GM21360 (cell line): ENCODE data around the gene GTPBP3.

Experiments
- ATAC-seq: cut with Tn5 transposase; IDR thresholded peaks from one replicate; pipeline ENCODE4 v1.9.1; 2021; ENCODE audit warnings: mild to moderate bottlenecking, moderate library complexity; ENCODE audit not compliant: unreplicated experiment

GTPBP3 gene

DNA sequence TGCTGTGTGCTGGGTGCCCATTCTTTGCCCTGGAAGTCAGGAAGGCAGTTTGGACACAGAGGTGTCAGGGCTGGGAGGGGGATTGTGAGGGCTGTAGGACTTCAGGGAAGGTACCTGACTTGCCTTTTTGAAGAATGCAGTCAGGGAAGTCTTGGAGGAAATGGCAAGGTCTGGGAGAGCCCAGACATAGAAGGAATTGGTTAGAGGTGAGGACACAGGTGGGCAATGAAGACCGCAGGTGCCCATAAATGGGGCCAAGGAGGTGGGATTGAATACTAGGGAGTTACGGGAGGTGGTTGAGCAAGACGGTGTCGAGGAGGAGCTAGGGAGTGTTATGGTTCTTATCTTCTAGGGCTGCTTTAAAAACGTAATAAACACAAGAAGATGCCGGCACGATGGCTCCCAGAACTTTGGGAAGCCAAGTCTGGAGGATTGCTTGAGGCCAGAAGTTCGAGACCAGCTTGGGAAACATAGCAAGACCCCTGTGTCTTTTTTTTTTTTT lies 29.4 kb upstream of the GTPBP3 start:
- ATAC-seq, result no peak

DNA sequence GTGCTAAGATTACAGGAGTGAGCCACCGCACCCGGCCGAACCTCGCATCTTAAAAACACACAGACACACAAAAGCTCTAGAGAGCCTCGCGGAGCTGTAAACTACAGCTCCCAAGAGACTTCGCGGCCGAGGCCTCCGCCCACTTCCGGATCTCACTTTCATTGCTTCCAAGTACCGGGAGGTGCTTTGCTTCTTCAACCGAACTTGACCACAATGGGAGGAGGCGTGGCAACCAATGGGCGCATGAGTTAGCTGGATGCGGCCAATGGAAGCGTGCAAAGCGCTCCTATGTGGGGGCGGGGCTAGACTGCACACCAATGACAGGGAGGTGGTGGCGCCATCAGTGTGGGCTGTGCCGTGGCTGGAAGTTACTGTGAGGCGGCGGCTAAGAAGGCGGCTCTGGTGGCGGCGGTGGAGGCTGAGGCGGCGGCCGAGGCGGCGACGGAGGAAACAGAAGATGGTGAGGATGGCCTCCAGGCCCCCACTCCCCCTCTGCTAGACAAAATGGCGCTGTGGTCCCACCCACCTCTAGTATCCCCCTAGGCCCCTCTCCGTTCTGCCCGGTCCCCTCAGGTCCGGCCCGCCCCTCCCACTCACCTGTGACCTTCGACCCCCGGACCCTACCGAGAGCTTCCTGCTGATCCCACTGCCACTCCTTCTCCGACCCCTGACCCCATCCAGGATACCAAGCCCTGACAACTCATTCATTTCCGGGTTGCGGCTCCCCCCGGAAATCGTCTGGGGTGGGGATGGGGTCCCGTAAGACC lies 28.0 kb upstream of the GTPBP3 start, which contains the start of gene DDA1:
DDA1 (plus strand) TSS at position 366 of the 767 bp plus-strand sequence; CDS start at position 458, 92 bp downstream.
- peak; percentile 56 for ATAC-seq

DNA sequence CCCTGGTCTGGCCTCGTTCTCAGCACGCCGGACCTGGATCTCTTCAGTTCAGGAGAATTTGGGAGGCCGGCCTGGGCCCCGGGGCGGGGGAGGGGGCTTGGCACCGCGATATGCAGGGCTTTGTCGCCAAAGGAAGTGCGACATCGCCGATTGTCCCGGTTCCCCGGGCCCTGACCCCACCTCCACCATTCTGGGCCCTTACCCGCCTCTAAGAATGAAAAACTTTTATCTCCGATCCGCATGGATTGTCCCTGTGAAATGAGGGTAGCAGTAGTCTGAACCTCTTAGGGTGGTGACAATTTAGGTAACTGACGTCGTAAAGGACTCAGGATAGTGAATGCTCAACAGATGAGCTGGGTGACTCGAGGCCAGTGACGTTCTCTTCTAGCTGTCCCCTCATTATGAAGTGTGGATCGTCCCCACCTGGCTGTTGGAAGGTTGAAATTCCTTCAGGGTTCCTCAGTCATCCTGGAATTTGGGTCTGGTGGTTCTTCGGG lies 27.3 kb upstream of the GTPBP3 start:
- ATAC-seq, result no peak

DNA sequence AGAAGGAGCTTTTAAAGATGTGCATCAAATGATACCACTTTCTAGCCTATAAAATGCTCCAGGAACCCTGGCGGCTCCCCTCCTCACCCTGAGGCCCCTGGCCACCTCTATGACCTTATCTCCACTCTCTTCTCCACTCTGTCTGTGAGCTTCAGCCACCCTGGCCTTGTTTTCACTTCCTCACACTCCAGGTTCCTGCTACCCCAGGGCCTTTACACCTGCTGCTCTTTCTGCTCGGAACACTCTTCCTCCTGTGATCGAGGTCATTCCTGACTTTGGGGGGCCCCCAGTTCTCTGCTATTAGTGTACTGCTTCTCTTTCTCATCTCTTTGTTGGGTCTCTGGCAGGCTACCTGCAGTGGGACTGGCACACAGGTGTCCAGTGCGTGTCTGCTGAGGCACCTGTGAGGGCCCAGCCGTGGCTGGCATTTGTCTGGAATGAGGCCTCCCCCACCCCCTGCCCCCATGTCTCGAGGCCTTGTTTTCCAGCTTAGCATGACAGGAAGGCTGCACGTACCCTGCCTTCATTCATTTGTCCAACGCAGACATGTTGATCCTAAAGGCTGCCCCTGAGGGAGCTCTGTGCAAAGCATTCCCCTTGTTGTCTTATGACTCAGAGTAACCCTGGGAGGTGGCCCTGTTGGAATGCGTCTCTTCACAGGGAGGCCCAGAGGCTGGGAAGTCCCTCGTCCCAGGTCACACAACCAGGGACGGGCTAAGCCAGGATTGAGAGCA lies 25.7 kb upstream of the GTPBP3 start:
- ATAC-seq, result no peak

- no peak for ATAC-seq
These were observed 24.9 kb upstream of the GTPBP3 start for GRCh38 chr19:17312189-17313113.

- ATAC-seq, result no peak
These were observed 23.3 kb upstream of the GTPBP3 start for GRCh38 chr19:17314007-17314593.

DNA sequence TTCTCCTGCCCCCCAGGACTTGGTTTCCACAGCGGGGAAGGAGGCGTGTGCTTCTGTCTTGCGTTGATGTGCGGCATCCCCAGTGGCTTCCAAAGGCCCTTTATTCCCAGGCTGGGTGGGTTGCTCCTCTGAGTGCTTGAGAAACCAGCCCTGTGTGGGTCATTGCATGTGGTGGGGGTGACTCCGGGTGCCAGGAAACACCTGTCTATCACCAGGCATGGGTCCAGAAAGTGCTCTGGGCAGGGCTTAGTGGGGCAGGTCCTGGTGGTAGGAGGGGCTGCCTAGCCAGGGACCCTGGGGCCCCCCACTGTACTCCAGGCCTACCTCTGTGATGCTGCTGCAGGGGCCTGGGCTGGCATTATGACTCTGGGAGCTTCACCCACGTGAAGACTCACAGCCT lies 18.4 kb upstream of the GTPBP3 start:
- no peak for ATAC-seq

GRCh38 chr19:17319473-17320238 lies 17.7 kb upstream of the GTPBP3 start:
- ATAC-seq, result no peak

GRCh38 chr19:17320435-17320834 lies 16.9 kb upstream of the GTPBP3 start:
- no peak for ATAC-seq

GRCh38 chr19:17321655-17322489 lies 15.5 kb upstream of the GTPBP3 start:
- ATAC-seq, result no peak

DNA sequence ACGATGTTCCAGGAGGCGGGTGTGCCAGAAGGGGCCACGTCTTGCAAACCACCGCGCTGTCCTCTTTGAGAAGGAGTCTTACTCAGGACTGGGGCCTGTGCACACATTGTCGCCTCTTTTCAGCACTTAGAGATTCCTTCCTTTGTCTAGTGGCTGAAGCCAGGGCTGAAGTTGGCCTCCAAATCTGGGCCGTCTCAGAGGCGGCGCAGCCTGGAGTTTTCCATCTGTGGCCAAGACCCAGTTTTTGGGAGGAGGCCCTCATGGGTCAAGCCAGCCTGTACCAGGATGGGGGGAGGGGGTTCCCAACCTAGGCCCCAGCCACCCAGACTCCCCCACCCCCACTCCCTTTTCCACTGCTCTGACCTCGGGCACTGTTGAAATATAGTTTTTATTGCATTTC lies 14.5 kb upstream of the GTPBP3 start:
- no peak for ATAC-seq

DNA sequence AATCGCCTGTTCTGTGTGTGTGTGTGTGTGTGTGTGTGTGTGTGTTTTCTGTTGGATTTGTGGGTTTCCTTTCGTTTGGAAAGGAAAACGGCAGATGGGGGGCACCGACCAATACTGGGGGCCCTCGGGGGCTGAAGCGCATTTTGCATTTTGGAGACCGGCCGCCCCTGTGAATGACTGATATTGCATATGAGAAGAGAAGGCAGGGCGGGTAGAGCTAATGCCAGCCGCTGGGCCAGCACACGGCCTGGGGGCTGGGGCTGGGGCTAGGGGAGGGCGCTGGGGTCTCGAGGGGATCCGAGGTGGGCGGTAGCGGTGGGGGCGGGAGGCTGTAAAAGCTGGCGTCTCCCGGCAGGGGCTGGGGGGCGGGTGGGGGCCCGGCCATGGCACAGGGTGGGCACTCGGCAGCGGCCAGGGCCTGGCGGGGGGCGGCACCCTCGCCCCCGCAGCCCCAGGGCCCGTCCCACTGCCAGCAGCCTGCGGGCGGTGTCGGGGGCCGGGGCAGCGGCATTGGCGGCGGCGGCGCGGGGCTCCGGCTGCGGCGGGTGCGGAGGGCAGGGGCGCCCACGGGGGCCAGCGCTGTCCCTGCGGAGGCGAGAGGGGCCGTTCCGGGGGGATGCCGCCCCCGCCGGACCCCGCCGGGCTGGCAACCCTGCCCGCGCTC lies 13.9 kb upstream of the GTPBP3 start:
- ATAC-seq, result no peak

- no peak for ATAC-seq
These were observed 13.4 kb upstream of the GTPBP3 start for GRCh38 chr19:17323964-17324332.

- no peak for ATAC-seq
These were observed 12.8 kb upstream of the GTPBP3 start for GRCh38 chr19:17324357-17325114.

DNA sequence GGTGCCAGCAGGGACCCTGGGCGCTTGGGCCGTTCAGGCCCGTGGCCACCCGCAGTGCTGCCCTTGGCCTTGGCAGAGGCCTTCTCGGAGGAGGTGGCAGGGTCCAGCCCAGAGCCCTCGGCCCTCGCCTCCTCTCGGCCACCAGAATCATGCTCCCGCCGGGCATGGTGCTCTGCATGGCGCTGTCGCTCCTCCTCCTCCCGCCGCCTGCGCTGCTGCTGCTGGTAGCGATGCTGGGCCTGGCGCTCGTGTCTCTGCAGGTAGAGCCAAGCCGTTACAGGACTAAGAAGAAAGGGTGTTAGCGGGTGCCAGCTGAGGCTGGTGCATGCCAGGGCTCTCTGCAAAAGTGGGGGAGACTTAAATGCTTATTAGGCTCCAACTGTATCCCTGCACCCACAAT lies 12.2 kb upstream of the GTPBP3 start:
- no peak for ATAC-seq

DNA sequence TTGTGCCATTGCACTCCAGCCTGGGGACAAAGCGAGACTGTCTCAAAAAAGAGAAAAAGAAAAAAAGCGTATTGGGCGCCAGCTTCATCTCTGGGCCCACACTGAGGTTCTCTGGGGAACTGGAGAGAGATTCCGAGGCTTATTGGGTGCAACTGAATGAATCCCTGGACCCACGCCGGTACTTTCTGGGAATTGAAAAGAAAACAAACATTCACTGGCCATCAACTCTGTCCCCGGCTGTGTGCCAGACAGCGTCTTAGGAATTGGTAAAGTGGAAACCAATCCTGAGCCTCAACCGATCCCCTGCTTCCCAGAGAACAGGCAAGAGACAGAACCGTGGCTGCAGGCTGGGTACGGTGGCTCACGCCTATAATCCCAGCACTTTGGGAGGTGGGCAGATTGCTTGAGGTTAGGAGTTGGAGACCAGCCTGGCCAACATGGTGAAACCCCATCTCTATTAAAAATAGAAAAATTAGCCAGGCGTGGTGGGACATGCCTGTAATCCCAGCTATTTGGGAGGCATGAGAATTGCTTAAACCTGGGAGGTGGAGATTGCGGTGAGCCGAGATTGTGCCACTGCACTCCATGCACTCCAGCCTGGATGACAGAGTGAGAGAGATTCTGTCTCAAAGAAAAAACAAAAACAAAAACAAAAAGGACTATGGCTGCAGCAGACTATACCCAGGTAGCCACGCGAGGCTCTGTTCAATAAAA lies 11.3 kb upstream of the GTPBP3 start:
- no peak for ATAC-seq

DNA sequence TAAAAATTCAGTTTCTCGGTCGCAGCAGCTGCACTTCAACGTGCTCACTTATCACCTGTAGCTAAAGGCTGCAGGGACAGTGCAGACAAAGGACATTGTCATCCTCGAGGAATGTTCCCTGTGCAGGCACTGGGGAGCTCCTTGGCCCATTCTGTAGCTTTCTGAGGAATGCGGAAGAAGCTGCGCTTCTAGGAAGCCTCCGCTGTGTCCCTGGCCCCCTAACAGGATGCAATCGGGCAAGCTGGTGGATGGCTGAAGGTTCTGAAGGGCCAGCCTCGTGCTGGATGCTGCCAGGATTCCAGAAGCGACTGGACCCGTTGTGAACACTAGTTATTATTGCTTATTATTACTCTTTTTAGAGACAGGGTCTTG lies 10.8 kb upstream of the GTPBP3 start:
- no peak for ATAC-seq
